CD14-positive monocyte (primary cell): Measurements from ENCODE around the gene NLN. TPM values are rescaled to one million over a fixed set of nuclear protein-coding genes. Genes with fewer than 3 reads are reported as not detected.

Experiments used
- DNase-seq, 3 donors: peaks; one replicate each; pipeline ENCODE4 v3.0.0-alpha.2; 2011 to 2022
- H2AFZ ChIP-seq: 2 replicates; pipeline ENCODE4 v1.6.0; 2012; ENCODE audit warnings: mild to moderate bottlenecking, low read depth, low read length, inconsistent platforms; ENCODE audit not compliant: insufficient read depth, poor library complexity, severe bottlenecking
- H3K27ac ChIP-seq, 2 donors: 1 replicate in 1 of 2; 2 replicates in 1 of 2; pipeline ENCODE4 v1.5.1; 2012 to 2013; ENCODE audit warnings: low read length in 2 of 2, control low read depth in 1 of 2, inconsistent platforms in 1 of 2, low read depth in 1 of 2, mild to moderate bottlenecking in 1 of 2
- H3K27me3 ChIP-seq, 2 donors: one replicate each; pipeline versions ENCODE4 v1.6.0 to v1.6.1; 2011 to 2013; ENCODE audit warnings: low read length in 2 of 2; ENCODE audit not compliant: control insufficient read depth in 2 of 2, insufficient read depth in 2 of 2
- H3K36me3 ChIP-seq, 2 donors: replicated peaks in 1 of 2; 1 replicate in 1 of 2; 2 replicates in 1 of 2; pipeline versions ENCODE4 v1.5.1 to v1.6.1; 2012 to 2013; ENCODE audit warnings: low read length in 2 of 2, control low read depth in 1 of 2, inconsistent platforms in 1 of 2, mild to moderate bottlenecking in 1 of 2; ENCODE audit not compliant: insufficient read depth in 2 of 2, control insufficient read depth in 1 of 2
- H3K4me1 ChIP-seq, 2 donors: 1 replicate in 1 of 2; 2 replicates in 1 of 2; pipeline versions ENCODE4 v1.5.1 to v1.6.1; 2012 to 2013; ENCODE audit warnings: low read length in 2 of 2, control low read depth in 1 of 2, inconsistent platforms in 1 of 2, mild to moderate bottlenecking in 1 of 2, moderate library complexity in 1 of 2; ENCODE audit not compliant: insufficient read depth in 2 of 2, control insufficient read depth in 1 of 2
- H3K4me2 ChIP-seq: replicated peaks from 2 replicates; pipeline ENCODE3; 2012; ENCODE audit warnings: low read length, moderate library complexity, mild to moderate bottlenecking; ENCODE audit not compliant: poor library complexity, severe bottlenecking; ENCODE audit errors: extremely low read depth
- H3K4me3 ChIP-seq, 3 experiments: fragments of 200-600 bp in 1 of 3; sonication (generic) in 1 of 3; replicated peaks in 1 of 3; 1 replicate in 2 of 3; 2 replicates in 1 of 3; pipeline ENCODE4 v1.5.1; 2011 to 2013; ENCODE audit warnings: low read length in 3 of 3, mild to moderate bottlenecking in 3 of 3, control low read depth in 2 of 3, low read depth in 2 of 3, inconsistent platforms in 1 of 3, moderate library complexity in 1 of 3
- H3K79me2 ChIP-seq: 2 replicates; pipeline ENCODE4 v1.6.0; 2012; ENCODE audit warnings: mild to moderate bottlenecking, control low read depth, inconsistent platforms, low read length, moderate library complexity; ENCODE audit not compliant: insufficient read depth
- H3K9ac ChIP-seq: 2 replicates; pipeline ENCODE4 v1.6.0; 2017; ENCODE audit warnings: low read length, mild to moderate bottlenecking; ENCODE audit not compliant: insufficient read depth, poor library complexity, severe bottlenecking
- H3K9me3 ChIP-seq, 2 donors: replicated peaks in 1 of 2; 1 replicate in 1 of 2; 2 replicates in 1 of 2; pipeline versions ENCODE4 v1.5.1 to v1.6.1; 2012 to 2013; ENCODE audit warnings: low read length in 2 of 2, control low read depth in 1 of 2; ENCODE audit not compliant: control insufficient read depth in 1 of 2, insufficient read depth in 1 of 2
- H4K20me1 ChIP-seq: 2 replicates; pipeline ENCODE4 v1.6.0; 2012; ENCODE audit warnings: mild to moderate bottlenecking, low read length, control low read depth, moderate library complexity; ENCODE audit not compliant: insufficient read depth
- H3K27ac Mint-ChIP-seq, 7 donors: one replicate each; pipeline ENCODE4 v1.8.0; 2020; ENCODE audit warnings: mild to moderate bottlenecking in 7 of 7, mixed read lengths in 7 of 7, moderate library complexity in 6 of 7, inconsistent platforms in 2 of 7
- H3K27me3 Mint-ChIP-seq, 3 donors: one replicate each; pipeline ENCODE4 v1.8.0; 2021 to 2022; ENCODE audit warnings: low read depth in 3 of 3, mild to moderate bottlenecking in 3 of 3, mixed read lengths in 3 of 3, moderate library complexity in 3 of 3, inconsistent platforms in 1 of 3
- H3K36me3 Mint-ChIP-seq, 2 donors: one replicate each; pipeline ENCODE4 v1.8.0; 2020; ENCODE audit warnings: mixed read lengths in 2 of 2, inconsistent platforms in 1 of 2, mild to moderate bottlenecking in 1 of 2
- H3K4me1 Mint-ChIP-seq: one replicate; pipeline ENCODE4 v1.8.0; 2020; ENCODE audit warnings: mild to moderate bottlenecking, mixed read lengths
- H3K4me3 Mint-ChIP-seq, 2 donors: one replicate each; pipeline ENCODE4 v1.8.0; 2020; ENCODE audit warnings: mild to moderate bottlenecking in 2 of 2, mixed read lengths in 2 of 2, moderate library complexity in 1 of 2
- H3K9me3 Mint-ChIP-seq, 7 donors: one replicate each; pipeline ENCODE4 v1.8.0; 2020 to 2022; ENCODE audit warnings: mixed read lengths in 7 of 7, mild to moderate bottlenecking in 6 of 7, moderate library complexity in 6 of 7, inconsistent platforms in 2 of 7
- WGBS: methylation state at CpG from one replicate; pipeline ENCODE4 v1.1.5; 2013; ENCODE audit warnings: missing lambda C conversion rate; ENCODE audit not compliant: insufficient coverage; 5-methylcytosine and 5-hydroxymethylcytosine counted together
- intact Hi-C, 2 donors: fragments of 100-400 bp; cut with micrococcal nuclease; formaldehyde crosslinking; loops; one replicate each; pipeline versions ENCODE4 v1.15.0 to v1.15.1; 2023
- polyA plus RNA-seq, 3 donors: library from polyadenylated mRNA; depleted of rRNA in 1 of 3; unstranded in 2 of 3; stranded (reverse) in 1 of 3; fragments of 300-500 nt in 2 of 3; fragments of >200 nt in 1 of 3; fragmentation: Illumina TruSeq in 2 of 3; gene quantifications; 1 replicate in 2 of 3; 2 replicates in 1 of 3; pipeline ENCODE4 v1.2.3, GENCODE V29; 2012 to 2021
- TF ChIP-seq, protein P1 (sequence below): fragments of 200-600 bp; IDR thresholded peaks from one replicate; pipeline ENCODE4 v1.8.0; 2022; ENCODE audit warnings: antibody characterized with exemption, mild to moderate bottlenecking

The NLN gene
- polyA plus RNA-seq, 3 donors, result 8.7 to 39.2 (median 17.7) TPM

- Histone ChIP-seq H3K4me2 (no peak overlapping the region), H3K4me3 (no peak overlapping the region), H4K20me1 (no peaks in the 10 kb centered on the region), H3K9ac (no peak overlapping the region), H2AFZ (no peak overlapping the region), H3K4me1 (peaks cover 7 to 8% of the 10 kb centered on the region in 2 donors), H3K27me3 (no peaks in the 10 kb centered on the region), H3K79me2 (no peaks in the 10 kb centered on the region), H3K9me3 (no peaks in the 10 kb centered on the region), H3K27ac (no peak overlapping the region), H3K36me3 (no peaks in the 10 kb centered on the region)
- no CpG with 5 or more reads among the region's 2 CpGs for WGBS
- no peaks in the 10 kb centered on the region for H3K9me3 Mint-ChIP-seq
- DNase-seq, result no peak
- no peak overlapping the region for H3K27ac Mint-ChIP-seq
- no peak overlapping the region for H3K4me3 Mint-ChIP-seq
- intact Hi-C loops, result no loop called here
- peaks cover 0 to 4% (median 1%) of the 10 kb centered on the region in 3 donors for H3K27me3 Mint-ChIP-seq
- H3K4me1 Mint-ChIP-seq, result peaks cover 23% of the 10 kb centered on the region
- peaks cover 2 to 4% of the 10 kb centered on the region in 2 donors for H3K36me3 Mint-ChIP-seq
- TF ChIP-seq, protein P1, sequence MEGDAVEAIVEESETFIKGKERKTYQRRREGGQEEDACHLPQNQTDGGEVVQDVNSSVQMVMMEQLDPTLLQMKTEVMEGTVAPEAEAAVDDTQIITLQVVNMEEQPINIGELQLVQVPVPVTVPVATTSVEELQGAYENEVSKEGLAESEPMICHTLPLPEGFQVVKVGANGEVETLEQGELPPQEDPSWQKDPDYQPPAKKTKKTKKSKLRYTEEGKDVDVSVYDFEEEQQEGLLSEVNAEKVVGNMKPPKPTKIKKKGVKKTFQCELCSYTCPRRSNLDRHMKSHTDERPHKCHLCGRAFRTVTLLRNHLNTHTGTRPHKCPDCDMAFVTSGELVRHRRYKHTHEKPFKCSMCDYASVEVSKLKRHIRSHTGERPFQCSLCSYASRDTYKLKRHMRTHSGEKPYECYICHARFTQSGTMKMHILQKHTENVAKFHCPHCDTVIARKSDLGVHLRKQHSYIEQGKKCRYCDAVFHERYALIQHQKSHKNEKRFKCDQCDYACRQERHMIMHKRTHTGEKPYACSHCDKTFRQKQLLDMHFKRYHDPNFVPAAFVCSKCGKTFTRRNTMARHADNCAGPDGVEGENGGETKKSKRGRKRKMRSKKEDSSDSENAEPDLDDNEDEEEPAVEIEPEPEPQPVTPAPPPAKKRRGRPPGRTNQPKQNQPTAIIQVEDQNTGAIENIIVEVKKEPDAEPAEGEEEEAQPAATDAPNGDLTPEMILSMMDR, result no peak
Measured at GRCh38 chr5:65863747-65864146, 141.7 kb downstream of the NLN start.

- intact Hi-C loops, result no loop called here
Measured at GRCh38 chr5:65866837-65867521, 145.0 kb downstream of the NLN start.

More at GRCh38 chr5:65866837-65867521, 145.0 kb downstream of the NLN start:
- no peaks in the 10 kb centered on the region for H4K20me1 ChIP-seq
- WGBS, result no CpG with 5 or more reads among the region's 6 CpGs
- H3K27ac Mint-ChIP-seq, result no peak overlapping the region
- no peaks in the 10 kb centered on the region for H3K9me3 ChIP-seq
- peaks cover 0 to 7% of the 10 kb centered on the region in 2 donors for H3K4me1 ChIP-seq
- no peaks in the 10 kb centered on the region for H3K79me2 ChIP-seq
- no peak overlapping the region for H3K9ac ChIP-seq
- peaks cover 18% of the 10 kb centered on the region for H3K4me1 Mint-ChIP-seq
- no peaks in the 10 kb centered on the region for H3K36me3 ChIP-seq
- H3K36me3 Mint-ChIP-seq, result peaks cover 0 to 5% of the 10 kb centered on the region in 2 donors
- H3K27me3 Mint-ChIP-seq, result peaks cover 0 to 4% (median 1%) of the 10 kb centered on the region in 3 donors
- no peak overlapping the region for H3K4me3 Mint-ChIP-seq
- DNase-seq, result no peak
- H3K4me3 ChIP-seq, result no peak overlapping the region
- H3K4me2 ChIP-seq, result no peak overlapping the region
- H3K27me3 ChIP-seq, result no peaks in the 10 kb centered on the region
- peak overlapping the region; percentile 36 for H2AFZ ChIP-seq
- TF ChIP-seq, protein P1, result no peak
- H3K9me3 Mint-ChIP-seq, result peaks cover 0 to 5% (median 3%) of the 10 kb centered on the region in 7 donors
- no peak overlapping the region for H3K27ac ChIP-seq
